ENCODE data around the gene PCDH1.
"Not testable (repeated sequence)": the region's sequence is repeated elsewhere in the genome, so short reads cannot be mapped to it uniquely, and the experiment has no call there.

The PCDH1 gene

GRCh38 chr5:141826674-141827073 lies 51.5 kb downstream of the PCDH1 start:
- TF ChIP-seq ZNF274 (IDR thresholded peaks at IDR 0.05; ENCODE audit: low read depth, low read length) = no peak

GRCh38 chr5:141825791-141826560 lies 52.2 kb downstream of the PCDH1 start:
- no peak for TF ChIP-seq ZNF274 (IDR thresholded peaks at IDR 0.05; ENCODE audit: low read depth, low read length)
- no peak overlapping the region for H3K4me3 ChIP-seq (ENCODE audit: low read length)

More at GRCh38 chr5:141826674-141827073, 51.5 kb downstream of the PCDH1 start:
- H3K4me3 ChIP-seq (ENCODE audit: low read length) = no peak overlapping the region

- H3K4me3 ChIP-seq (ENCODE audit: low read length) = no peak overlapping the region
- TF ChIP-seq ZNF274 (IDR thresholded peaks at IDR 0.05; ENCODE audit: low read depth, low read length) = no peak
Observed at GRCh38 chr5:141825241-141825671, 53.0 kb downstream of the PCDH1 start.

DNA sequence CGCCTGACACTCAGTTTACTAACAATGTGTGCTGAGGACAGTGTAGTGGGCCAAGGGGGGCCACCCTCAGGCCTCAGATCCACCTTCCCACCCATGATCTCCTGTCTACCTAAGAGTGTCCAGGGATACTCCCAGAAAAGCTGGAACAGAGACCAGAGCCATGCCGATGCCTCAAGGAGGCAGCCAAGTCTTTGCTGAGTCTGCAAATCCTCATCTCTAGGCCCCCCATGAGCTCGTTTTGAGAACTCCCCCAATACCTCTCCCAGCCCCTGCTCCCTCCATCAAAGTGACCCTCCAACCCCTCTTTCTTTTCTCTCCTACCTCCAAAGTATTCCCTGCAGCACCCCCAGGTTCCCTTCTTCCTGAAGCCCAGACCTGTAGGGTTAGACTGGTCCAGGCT lies 53.5 kb downstream of the PCDH1 start:
- no peak overlapping the region for H3K4me3 ChIP-seq (ENCODE audit: low read length)
- TF ChIP-seq ZNF274 (IDR thresholded peaks at IDR 0.05; ENCODE audit: low read depth, low read length) = no peak

DNA sequence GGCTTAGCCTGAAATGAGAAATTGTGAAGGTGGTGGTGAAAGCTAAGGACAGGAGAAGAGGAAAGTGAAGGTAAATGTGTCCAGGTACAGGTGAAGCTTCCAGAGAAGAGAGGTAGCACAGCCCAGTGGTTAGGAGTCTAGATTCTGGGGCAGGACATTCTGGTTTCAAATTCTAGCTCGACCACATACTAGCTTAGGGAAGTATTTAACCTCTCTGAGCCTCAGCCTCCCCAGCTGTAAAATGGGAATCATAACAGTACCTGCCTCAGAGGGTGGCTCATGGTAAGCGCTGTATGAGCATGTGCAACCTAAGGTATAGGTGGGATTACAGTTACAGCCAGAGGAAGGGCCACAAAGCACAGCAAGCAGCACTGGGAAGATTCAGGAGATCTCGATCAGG lies 55.2 kb downstream of the PCDH1 start:
- no peak overlapping the region for H3K4me3 ChIP-seq (ENCODE audit: low read length)
- no peak for TF ChIP-seq ZNF274 (IDR thresholded peaks at IDR 0.05; ENCODE audit: low read depth, low read length)

DNA sequence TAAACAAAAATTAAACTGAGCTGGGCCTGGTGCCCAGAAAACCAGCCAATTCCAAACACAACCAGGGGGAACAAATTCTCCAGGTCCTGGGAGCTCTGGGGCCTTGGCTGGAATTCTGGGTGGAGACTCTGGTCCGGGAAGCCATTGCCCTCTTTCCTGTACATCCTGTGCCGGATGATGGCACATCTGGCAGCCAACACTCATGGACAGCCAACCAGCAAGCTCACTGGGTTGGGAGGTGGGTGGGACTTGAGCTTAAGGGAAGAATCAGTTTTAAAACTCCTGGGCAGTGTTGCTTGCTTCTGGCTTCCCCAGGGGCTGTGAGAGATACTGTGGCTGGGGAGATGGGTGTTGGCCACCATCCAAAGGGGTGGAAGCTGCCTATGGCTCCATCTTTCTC lies 56.1 kb downstream of the PCDH1 start:
- no peak for TF ChIP-seq ZNF274 (IDR thresholded peaks at IDR 0.05; ENCODE audit: low read depth, low read length)
- H3K4me3 ChIP-seq (ENCODE audit: low read length) = no peak overlapping the region

DNA sequence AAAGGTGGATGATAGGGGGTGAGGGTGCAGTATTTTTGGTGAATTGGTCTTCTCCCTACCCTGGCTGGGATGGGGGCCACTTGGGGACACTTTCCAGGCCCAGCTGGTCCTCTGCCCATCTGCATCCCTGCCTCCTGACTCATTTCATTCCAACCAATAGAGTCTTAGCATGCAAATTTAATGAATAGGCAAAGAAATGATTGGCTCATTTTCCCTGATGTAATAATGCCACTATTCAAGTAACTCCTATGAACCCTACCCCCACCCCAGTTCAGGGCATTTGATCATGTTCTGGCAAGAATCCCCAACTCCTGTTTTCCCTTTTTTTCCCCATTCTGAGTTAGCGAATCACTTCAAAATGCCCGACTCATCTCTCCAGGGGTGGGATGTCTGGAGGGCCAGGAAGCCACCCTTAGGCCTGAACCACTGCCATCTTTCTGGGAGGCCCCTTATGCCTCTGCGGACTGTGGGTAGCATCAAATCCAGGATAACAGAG lies 56.7 kb downstream of the PCDH1 start:
- H3K4me3 ChIP-seq (ENCODE audit: low read length) = no peak overlapping the region
- no peak for TF ChIP-seq ZNF274 (IDR thresholded peaks at IDR 0.05; ENCODE audit: low read depth, low read length)

- H3K4me3 ChIP-seq (ENCODE audit: low read length) = not testable (repeated sequence)
Observed at GRCh38 chr5:141820686-141821085, 57.5 kb downstream of the PCDH1 start.

DNA sequence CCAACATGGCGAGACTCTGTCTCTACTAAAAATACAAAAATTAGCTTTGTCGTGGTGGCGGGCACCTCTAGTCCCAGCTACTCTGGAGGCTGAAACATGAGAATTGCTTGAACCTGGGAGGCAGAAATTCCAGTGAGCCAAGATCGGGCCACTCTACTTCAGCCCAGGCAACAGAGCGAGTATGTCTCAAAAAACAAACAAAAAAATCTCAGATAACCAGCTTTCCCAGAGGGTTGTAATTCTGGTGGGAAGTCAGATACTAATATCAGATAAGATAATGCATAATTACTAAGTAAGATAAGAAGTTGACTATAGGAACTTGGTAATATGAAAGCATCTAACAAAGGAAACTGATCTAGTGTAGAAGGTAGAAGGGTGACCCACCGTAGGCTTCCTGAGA lies 60.6 kb downstream of the PCDH1 start:
- TF ChIP-seq ZNF274 (IDR thresholded peaks at IDR 0.05; ENCODE audit: low read depth, low read length) = no peak
- no peak overlapping the region for H3K4me3 ChIP-seq (ENCODE audit: low read length)

DNA sequence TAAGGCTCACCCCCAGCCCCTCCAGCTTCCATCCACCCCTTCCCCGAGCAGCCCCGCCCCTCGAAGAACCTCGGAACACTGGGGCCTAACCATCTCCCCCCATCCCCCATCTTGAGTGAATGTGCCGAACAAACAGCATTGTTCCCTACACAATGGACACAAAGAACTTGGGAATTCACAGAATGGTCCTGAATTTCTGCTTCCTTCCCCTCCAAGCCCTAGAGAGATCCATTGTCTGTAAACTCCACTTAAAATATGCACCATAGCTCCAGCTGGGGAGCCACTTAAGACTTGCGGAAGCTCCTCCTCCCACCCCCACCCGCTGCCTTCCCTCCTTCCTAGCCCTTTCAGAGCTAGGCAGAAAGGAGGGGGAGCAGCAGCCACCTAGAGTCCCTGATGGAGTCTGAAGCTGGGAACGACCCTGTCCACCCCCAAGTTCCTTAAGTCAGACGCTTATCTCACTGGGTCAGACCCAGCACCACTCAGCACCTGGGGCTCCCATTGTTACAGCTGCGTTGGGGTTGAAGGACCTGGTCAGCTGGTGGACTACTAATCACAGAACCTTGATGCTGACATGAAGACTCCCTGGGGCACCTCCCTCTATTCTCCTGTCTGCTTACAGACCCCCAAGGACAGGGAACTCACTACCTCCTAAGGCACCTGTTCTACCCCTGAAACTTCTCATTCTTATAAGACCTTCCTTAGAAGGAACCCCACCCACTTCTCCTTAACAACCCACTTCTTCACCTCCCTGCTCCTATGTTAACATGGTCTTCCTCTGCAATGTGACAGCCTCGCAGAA lies 61.4 kb downstream of the PCDH1 start:
- no peak overlapping the region for H3K4me3 ChIP-seq (ENCODE audit: low read length)
- no peak for TF ChIP-seq ZNF274 (IDR thresholded peaks at IDR 0.05; ENCODE audit: low read depth, low read length)

- no peak overlapping the region for H3K4me3 ChIP-seq (ENCODE audit: low read length)
Observed at GRCh38 chr5:141815796-141816180, 62.4 kb downstream of the PCDH1 start.

DNA sequence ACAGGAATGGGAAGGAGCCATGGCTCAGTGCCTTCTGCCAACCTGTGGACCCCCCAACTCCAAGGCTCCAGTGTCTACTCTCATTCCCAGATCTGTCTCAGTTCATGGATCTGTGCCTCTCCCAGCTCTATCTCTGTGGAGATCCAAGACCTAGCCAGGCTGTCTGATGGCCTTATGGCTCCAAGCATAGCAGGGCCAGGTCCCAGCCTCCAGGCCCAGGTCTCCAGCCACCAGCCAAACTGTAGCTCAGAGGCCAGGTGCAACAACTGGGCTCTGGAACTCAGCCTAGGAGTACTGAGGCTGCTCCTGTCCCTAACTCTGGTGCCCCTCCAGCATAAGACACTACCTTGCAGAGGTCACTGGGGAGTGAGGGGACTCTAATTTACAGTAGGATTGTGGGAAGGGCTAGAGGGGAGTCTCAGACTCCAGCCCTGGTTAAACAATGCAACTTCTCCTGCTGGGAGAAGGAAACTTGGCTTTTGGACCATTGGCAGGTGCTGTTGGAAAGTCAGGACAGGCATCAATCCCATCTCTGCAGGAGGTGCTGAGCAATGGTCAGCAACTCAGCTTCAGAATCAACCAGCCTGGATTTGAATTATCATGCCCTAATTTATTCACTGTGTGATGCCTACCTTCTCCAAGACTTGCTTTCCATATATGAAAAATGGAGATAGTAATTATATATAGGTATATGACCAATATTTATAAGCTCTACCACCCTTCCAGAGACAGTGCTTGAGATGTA lies 63.0 kb downstream of the PCDH1 start:
- TF ChIP-seq ZNF274 (IDR thresholded peaks at IDR 0.05; ENCODE audit: low read depth, low read length) = no peak
- H3K4me3 ChIP-seq (ENCODE audit: low read length) = no peak overlapping the region

More at GRCh38 chr5:141815796-141816180, 62.4 kb downstream of the PCDH1 start:
- no peak for TF ChIP-seq ZNF274 (IDR thresholded peaks at IDR 0.05; ENCODE audit: low read depth, low read length)

DNA sequence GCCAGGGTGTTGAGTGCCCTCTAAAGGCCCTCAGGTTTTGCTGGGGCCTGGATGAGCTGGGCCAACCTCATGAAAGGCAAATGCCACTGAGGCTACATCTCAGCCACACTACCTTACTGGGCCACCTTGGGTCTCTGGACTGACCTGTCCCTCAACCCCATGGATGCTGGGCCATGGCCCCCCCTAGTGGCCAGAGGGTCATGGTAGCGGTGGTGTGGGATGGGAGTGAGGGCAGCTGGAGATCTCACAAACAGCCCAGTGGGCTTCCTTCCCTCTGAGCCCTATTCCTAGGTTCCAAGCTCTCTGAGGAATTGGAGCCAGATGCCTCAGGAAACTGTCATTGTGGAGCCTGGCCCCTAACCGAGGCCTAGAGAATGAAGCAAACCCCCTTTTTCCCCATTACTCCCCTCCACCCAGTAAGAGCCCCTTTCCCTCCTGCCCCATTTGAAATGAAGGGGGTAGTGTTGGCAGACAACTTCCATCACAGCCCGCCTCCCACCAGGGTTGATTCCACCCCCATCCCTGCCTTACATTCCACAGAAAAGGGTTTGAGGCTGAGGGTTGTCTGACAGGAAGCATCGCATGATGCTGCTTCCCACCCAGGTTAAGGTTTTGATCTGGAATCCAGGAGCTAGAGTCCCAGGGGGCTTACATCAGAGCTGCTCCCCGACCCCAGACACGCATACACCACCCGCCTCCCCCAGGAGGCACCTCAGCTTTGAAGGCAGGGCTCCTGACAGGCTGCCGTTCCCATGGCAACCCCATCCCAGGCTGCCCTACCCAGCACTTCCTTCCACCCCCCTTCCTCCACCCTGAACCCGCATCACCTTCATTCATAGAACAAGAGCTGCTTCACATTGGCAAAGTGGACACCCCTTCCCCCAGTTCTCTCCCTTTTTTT lies 63.9 kb downstream of the PCDH1 start:
- TF ChIP-seq ZNF274 (IDR thresholded peaks at IDR 0.05; ENCODE audit: low read depth, low read length) = no peak

More for the DNA sequence above, 63.9 kb downstream of the PCDH1 start:
- no peak overlapping the region for H3K4me3 ChIP-seq (ENCODE audit: low read length)
